NCI-H446 (cell line): ENCODE results near the gene DCDC2B.

Experiments used
- DNase-seq, 2 experiments: peaks; one replicate each; lab custom pipeline; 2025; lab: John Stamatoyannopoulos, UW

DCDC2B gene

GRCh38 chr1:32223683-32224082 is 14.8 kb downstream of the DCDC2B start:
- no peak for DNase-seq

GRCh38 chr1:32224285-32224684 is 15.4 kb downstream of the DCDC2B start:
- no peak for DNase-seq

- no peak for DNase-seq
Observed at GRCh38 chr1:32228771-32229170, 19.9 kb downstream of the DCDC2B start.

GRCh38 chr1:32231843-32232432 is 23.0 kb downstream of the DCDC2B start:
- DNase-seq = no peak

- no peak for DNase-seq
Observed at GRCh38 chr1:32232558-32233304, 23.8 kb downstream of the DCDC2B start.

GRCh38 chr1:32234792-32235191 is 25.9 kb downstream of the DCDC2B start:
- no peak for DNase-seq

- no peak for DNase-seq
Observed at GRCh38 chr1:32239337-32239736, 30.4 kb downstream of the DCDC2B start.

- no peak for DNase-seq
Observed at GRCh38 chr1:32239790-32240139, 30.9 kb downstream of the DCDC2B start.

GRCh38 chr1:32240140-32240951 is 31.5 kb downstream of the DCDC2B start:
- no peak for DNase-seq

GRCh38 chr1:32241001-32241763 is 32.3 kb downstream of the DCDC2B start:
- DNase-seq = no peak

- no peak for DNase-seq
Observed at GRCh38 chr1:32242341-32242851, 33.5 kb downstream of the DCDC2B start.

- DNase-seq = no peak
Observed at GRCh38 chr1:32246888-32247273, 38.0 kb downstream of the DCDC2B start, which contains the start of gene FAM167B. Gene FAM167B, plus strand, starts transcription at chr1:32247222. Its CDS starts 200 bp downstream, at chr1:32247422.

- no peak for DNase-seq
Observed at GRCh38 chr1:32247452-32247851, 38.6 kb downstream of the DCDC2B start.

GRCh38 chr1:32247983-32248889 is 39.3 kb downstream of the DCDC2B start:
- no peak for DNase-seq

GRCh38 chr1:32249831-32250525 is 41.1 kb downstream of the DCDC2B start:
- DNase-seq = no peak

- no peak for DNase-seq
Observed at GRCh38 chr1:32250893-32251716, 42.2 kb downstream of the DCDC2B start, which contains the start of gene LCK. Gene LCK, plus strand, starts transcription at chr1:32251265. Its CDS starts 23,065 bp downstream, at chr1:32274330.

- DNase-seq = no peak
Observed at GRCh38 chr1:32255072-32256071, 46.5 kb downstream of the DCDC2B start.
